ENCODE results near the gene ONECUT3. TPM values are rescaled to one million over a fixed set of nuclear protein-coding genes. Genes with fewer than 3 reads are reported as not detected.
"Not testable (repeated sequence)": the region's sequence is repeated elsewhere in the genome, so short reads cannot be mapped to it uniquely, and the experiment has no call there.

ONECUT3 gene
- total RNA-seq, 2 donors from 2014 or later = not detected

GRCh38 chr19:1752009-1752756 is 1.1 kb upstream of the ONECUT3 start:
- DNase-seq (ENCODE audit: low spot score) = no peak
- intact Hi-C loops (cut with DNase I) = no loop called here

- intact Hi-C loops (cut with DNase I) = no loop called here
- DNase-seq (ENCODE audit: low spot score) = no peak
These were observed 821 bp downstream of the ONECUT3 start for GRCh38 chr19:1754018-1754635.

- DNase-seq (ENCODE audit: low spot score) = no peak
- intact Hi-C loops (cut with DNase I) = no loop called here
These were observed 1.5 kb downstream of the ONECUT3 start for GRCh38 chr19:1754636-1755466.

- DNase-seq (ENCODE audit: low spot score) = no peak
- intact Hi-C loops (cut with DNase I) = no loop called here
These were observed 2.3 kb downstream of the ONECUT3 start for GRCh38 chr19:1755467-1756171.

GRCh38 chr19:1756264-1756663 is 3.0 kb downstream of the ONECUT3 start:
- intact Hi-C loops (cut with DNase I) = no loop called here
- no peak for DNase-seq (ENCODE audit: low spot score)

GRCh38 chr19:1756705-1757465 is 3.6 kb downstream of the ONECUT3 start:
- intact Hi-C loops (cut with DNase I) = no loop called here
- DNase-seq (ENCODE audit: low spot score) = no peak

- no peak for DNase-seq (ENCODE audit: low spot score)
- intact Hi-C loops (cut with DNase I) = no loop called here
These were observed 4.3 kb downstream of the ONECUT3 start for GRCh38 chr19:1757468-1758230.

GRCh38 chr19:1758231-1758577 is 4.9 kb downstream of the ONECUT3 start:
- intact Hi-C loops (cut with DNase I) = no loop called here
- no peak for DNase-seq (ENCODE audit: low spot score)

GRCh38 chr19:1758959-1759903 is 5.9 kb downstream of the ONECUT3 start:
- intact Hi-C loops (cut with DNase I) = no loop called here
- DNase-seq (ENCODE audit: low spot score) = no peak

- intact Hi-C loops (cut with DNase I) = no loop called here
- DNase-seq (ENCODE audit: low spot score) = no peak
These were observed 6.7 kb downstream of the ONECUT3 start for GRCh38 chr19:1760020-1760419.

- intact Hi-C loops (cut with DNase I); DNase-seq (ENCODE audit: low spot score): not testable (repeated sequence)
These were observed 7.7 kb downstream of the ONECUT3 start for GRCh38 chr19:1760786-1761527.

GRCh38 chr19:1761528-1762242 is 8.4 kb downstream of the ONECUT3 start:
- DNase-seq (ENCODE audit: low spot score) = no peak
- intact Hi-C loops (cut with DNase I) = no loop called here

GRCh38 chr19:1762243-1763117 is 9.2 kb downstream of the ONECUT3 start:
- DNase-seq (ENCODE audit: low spot score) = no peak
- intact Hi-C loops (cut with DNase I) = no loop called here

GRCh38 chr19:1763648-1764639 is 10.6 kb downstream of the ONECUT3 start:
- intact Hi-C loops (cut with DNase I) = no loop called here
- no peak for DNase-seq (ENCODE audit: low spot score)

All from posterior vena cava (tissue), 2 donors.